Measurements from ENCODE around the gene UST. TPM values are rescaled to one million over a fixed set of nuclear protein-coding genes. Genes with fewer than 3 reads are reported as not detected.

UST gene
- total RNA-seq, 1 donor = 13.0 TPM

DNA sequence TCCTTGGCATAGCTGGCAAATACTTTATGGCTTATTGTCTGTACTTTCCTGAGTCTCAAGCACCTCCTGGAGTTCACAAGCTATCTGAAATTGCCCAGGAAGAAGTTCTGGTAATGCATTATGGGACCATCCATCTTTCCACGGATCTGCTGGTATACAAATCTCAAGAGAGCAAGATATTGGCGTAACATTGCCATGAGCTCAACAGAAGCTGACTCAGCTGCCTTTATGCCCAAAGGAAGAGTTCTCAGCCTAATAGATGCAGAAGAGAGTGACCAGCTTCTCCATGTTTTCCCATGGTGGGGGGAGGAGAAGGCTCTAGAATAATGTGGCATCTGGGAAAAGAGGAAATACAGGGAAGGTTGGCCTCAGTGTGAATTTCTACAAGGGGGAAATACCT, 78.7 kb downstream of the UST start:
- H3K4me3 ChIP-seq (ENCODE audit: low read depth, low read length) = no peak overlapping the region
- DNase-seq (ENCODE audit: low read depth) = no peak
- TF ChIP-seq, protein P1, sequence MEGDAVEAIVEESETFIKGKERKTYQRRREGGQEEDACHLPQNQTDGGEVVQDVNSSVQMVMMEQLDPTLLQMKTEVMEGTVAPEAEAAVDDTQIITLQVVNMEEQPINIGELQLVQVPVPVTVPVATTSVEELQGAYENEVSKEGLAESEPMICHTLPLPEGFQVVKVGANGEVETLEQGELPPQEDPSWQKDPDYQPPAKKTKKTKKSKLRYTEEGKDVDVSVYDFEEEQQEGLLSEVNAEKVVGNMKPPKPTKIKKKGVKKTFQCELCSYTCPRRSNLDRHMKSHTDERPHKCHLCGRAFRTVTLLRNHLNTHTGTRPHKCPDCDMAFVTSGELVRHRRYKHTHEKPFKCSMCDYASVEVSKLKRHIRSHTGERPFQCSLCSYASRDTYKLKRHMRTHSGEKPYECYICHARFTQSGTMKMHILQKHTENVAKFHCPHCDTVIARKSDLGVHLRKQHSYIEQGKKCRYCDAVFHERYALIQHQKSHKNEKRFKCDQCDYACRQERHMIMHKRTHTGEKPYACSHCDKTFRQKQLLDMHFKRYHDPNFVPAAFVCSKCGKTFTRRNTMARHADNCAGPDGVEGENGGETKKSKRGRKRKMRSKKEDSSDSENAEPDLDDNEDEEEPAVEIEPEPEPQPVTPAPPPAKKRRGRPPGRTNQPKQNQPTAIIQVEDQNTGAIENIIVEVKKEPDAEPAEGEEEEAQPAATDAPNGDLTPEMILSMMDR (IDR thresholded peaks at IDR 0.05; ENCODE audit: insufficient read depth, low read depth, low read length) = no peak

DNA sequence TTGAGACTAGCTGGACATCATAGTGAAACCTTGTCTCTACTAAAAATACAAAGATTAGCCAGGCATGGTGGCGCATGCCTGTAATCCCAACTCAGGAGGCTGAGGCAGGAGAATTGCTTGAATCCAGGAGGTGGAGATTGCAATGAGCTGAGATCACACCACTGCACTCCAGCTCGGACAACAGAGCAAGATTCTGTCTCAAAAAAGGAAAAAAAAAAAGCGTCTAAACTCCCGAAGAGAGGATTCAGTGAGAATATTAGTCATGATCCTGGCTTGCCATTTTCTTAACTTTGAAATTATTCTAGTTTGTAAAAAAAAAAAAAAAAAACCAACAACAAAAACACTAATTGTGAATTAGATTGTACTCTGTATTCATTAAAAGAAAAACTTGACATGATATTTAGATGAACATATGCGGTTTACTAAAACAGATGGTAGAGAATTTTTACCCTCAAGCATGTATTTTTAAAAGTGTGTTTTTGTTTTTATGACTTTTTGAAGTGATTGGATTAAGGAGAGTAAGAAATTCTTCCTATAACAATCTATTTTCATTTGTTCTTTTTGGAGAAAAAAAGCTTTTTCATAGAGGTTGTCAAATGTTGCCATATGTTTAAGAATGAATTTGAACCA, 80.7 kb downstream of the UST start:
- TF ChIP-seq, protein P1 (IDR thresholded peaks at IDR 0.05; ENCODE audit: insufficient read depth, low read depth, low read length) = no peak
- no peak overlapping the region for H3K4me3 ChIP-seq (ENCODE audit: low read depth, low read length)
- DNase-seq (ENCODE audit: low read depth) = no peak

DNA sequence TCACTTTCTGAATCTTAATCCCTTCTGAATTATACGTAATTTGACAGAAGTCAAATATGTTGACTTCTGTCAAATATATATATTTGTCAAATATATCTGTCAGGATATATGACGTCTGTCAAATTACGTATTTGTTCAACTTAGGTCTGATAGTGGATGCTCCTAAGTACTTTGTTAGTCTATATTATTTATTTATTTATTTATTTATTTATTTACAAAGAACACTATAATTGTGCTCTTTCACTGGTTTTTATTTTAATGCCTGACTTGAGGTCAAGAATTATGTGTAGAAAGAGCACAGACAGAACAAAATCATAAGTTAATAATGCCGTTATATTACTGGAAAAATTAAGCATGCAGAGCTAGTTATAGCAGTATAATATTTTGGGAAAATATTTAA, 81.2 kb downstream of the UST start:
- no peak for DNase-seq (ENCODE audit: low read depth)
- TF ChIP-seq, protein P1 (IDR thresholded peaks at IDR 0.05; ENCODE audit: insufficient read depth, low read depth, low read length) = no peak
- no peak overlapping the region for H3K4me3 ChIP-seq (ENCODE audit: low read depth, low read length)

DNA sequence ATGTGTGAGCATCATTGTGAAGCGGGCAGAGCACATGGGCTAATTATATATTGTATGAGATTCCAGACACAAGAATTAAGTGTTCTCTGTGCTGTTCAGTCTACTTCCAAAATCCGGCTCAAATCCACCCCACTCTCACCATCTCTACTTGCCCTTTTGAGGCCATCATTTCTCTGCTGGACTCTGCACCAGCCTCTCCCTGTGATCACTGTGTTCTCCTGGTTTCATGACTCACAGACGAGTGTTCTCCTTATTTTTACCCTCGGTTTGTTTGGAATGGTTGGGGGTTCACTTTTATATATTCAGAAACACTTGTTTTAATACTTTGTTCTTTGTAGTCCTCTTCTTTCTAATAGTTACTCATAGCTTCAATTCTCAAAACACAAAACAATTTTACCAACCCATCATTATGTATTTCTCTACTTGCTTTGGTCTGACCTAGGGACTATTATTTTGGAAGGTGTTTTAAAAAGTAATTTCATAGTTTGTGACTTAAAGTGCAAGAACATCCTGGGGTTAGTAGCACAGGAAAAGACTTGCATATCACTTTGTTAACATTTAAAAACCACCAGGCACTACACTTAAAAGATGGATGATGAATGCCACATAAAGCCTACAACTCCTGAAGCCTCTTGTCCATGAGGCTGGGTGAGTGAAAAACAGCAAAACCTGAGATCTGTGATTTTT, 82.7 kb downstream of the UST start:
- H3K4me3 ChIP-seq (ENCODE audit: low read depth, low read length) = no peak overlapping the region
- DNase-seq (ENCODE audit: low read depth) = no peak
- TF ChIP-seq, protein P1 (IDR thresholded peaks at IDR 0.05; ENCODE audit: insufficient read depth, low read depth, low read length) = no peak

DNA sequence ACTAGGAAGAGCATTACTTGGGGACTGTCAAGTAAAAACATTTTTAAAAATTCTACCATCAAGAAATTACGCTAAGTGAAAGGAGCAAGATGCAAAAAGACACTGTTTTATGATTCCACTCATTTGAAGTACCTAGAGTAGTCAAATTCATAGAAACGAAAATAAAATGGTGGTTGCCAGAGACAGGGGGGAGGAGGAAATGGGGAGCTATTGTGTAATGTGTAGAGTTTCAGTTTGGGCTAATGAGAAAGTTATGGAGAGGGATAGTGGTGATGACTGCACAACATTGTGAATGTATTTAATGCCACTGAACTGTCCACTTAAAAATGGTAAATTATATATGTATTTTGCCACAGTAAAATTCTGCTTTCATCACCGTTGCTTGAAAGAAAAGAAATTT, 83.8 kb downstream of the UST start:
- TF ChIP-seq, protein P1 (IDR thresholded peaks at IDR 0.05; ENCODE audit: insufficient read depth, low read depth, low read length) = no peak
- no peak overlapping the region for H3K4me3 ChIP-seq (ENCODE audit: low read depth, low read length)
- no peak for DNase-seq (ENCODE audit: low read depth)

DNA sequence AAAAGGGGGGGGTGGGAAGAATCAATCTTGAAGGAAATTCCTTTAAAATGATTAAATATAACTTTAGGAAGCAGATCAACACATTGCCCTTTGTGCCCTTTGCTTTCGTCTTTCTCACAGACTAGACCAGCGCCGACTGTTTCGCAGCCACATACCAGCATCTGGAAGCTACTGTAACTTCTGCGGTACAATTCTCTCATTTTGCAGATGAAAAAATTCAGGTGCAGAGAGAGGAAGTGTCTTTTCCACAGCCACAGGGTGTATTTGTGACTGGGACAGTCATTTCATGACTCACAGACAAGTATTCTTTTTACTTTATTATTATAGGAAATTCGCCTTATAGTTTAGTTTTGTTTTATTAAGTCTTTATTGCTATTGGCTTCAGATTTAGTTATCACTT, 84.2 kb downstream of the UST start:
- DNase-seq (ENCODE audit: low read depth) = no peak
- TF ChIP-seq, protein P1 (IDR thresholded peaks at IDR 0.05; ENCODE audit: insufficient read depth, low read depth, low read length) = no peak
- no peak overlapping the region for H3K4me3 ChIP-seq (ENCODE audit: low read depth, low read length)
